H1 (cell line): Measurements from ENCODE around the gene ADD2. TPM values are rescaled to one million over a fixed set of nuclear protein-coding genes. Genes with fewer than 3 reads are reported as not detected.

Source experiments
- CTCF ChIA-PET: fragments of 300-600 bp; sonication (Branson Sonifier 250); formaldehyde crosslinking; loops from one replicate; lab custom pipeline; 2021; ENCODE audit not compliant: partially characterized antibody; lab: Charles Lee
- POLR2A ChIA-PET: fragments of 300-600 bp; sonication (Branson Sonifier 250); formaldehyde crosslinking; loops from one replicate; lab custom pipeline; 2021; ENCODE audit warnings: inconsistent platforms; ENCODE audit not compliant: partially characterized antibody; lab: Charles Lee
- DNase-seq, 2 experiments: peaks; one replicate each; pipeline versions ENCODE4 v3.0.0 to v3.0.0-alpha.2; 2010 to 2022; ENCODE audit warnings: low spot score in 2 of 2, low read depth in 1 of 2, mixed read lengths in 1 of 2
- FAIRE-seq: peaks from 2 replicates; lab custom pipeline; 2011; peaks lifted over from hg19 to GRCh38; lab: Jason Lieb, UNC
- H2AFZ ChIP-seq: 2 replicates; pipeline ENCODE4 v1.8.1; 2012; ENCODE audit warnings: low read length, inconsistent platforms
- H2AK5ac ChIP-seq: 2 replicates; pipeline ENCODE4 v1.6.1; 2013; ENCODE audit warnings: low read depth, low read length
- H2BK120ac ChIP-seq: replicated peaks from 2 replicates; pipeline ENCODE3; 2013; ENCODE audit warnings: low read depth, low read length, inconsistent platforms
- H2BK12ac ChIP-seq: 2 replicates; pipeline ENCODE4 v1.6.1; 2013; ENCODE audit warnings: low read depth, low read length
- H2BK15ac ChIP-seq: 2 replicates; pipeline ENCODE4 v1.6.1; 2013; ENCODE audit warnings: low read length
- H2BK20ac ChIP-seq: 2 replicates; pipeline ENCODE4 v1.6.1; 2013; ENCODE audit warnings: low read length
- H2BK5ac ChIP-seq: 2 replicates; pipeline ENCODE4 v1.6.1; 2013; ENCODE audit warnings: low read depth, low read length
- H3K14ac ChIP-seq: 2 replicates; pipeline ENCODE4 v1.6.1; 2013; ENCODE audit warnings: inconsistent platforms; ENCODE audit not compliant: insufficient read length
- H3K18ac ChIP-seq: 2 replicates; pipeline ENCODE4 v1.6.1; 2013; ENCODE audit warnings: low read length; ENCODE audit errors: extremely low read depth
- H3K23ac ChIP-seq: 2 replicates; pipeline ENCODE4 v1.6.1; 2013; ENCODE audit warnings: inconsistent platforms; ENCODE audit not compliant: insufficient read length
- H3K23me2 ChIP-seq: 2 replicates; pipeline ENCODE4 v1.6.1; 2013; ENCODE audit warnings: low read depth, low read length
- H3K27ac ChIP-seq: 2 replicates; pipeline ENCODE4 v1.6.1; 2011; ENCODE audit warnings: low read depth, low read length, inconsistent platforms
- H3K27me3 ChIP-seq, 4 experiments: replicated peaks in 1 of 4; 1 replicate in 1 of 4; 2 replicates in 3 of 4; pipeline versions ENCODE4 v1.6.1 to v1.8.1; 2011 to 2013; ENCODE audit warnings: low read length in 3 of 4, mild to moderate bottlenecking in 3 of 4, inconsistent platforms in 2 of 4, mixed read lengths in 2 of 4, moderate library complexity in 1 of 4; ENCODE audit not compliant: control insufficient read depth in 3 of 4, insufficient read depth in 3 of 4; ENCODE audit errors: extremely low read depth in 1 of 4
- H3K36me3 ChIP-seq, 4 experiments: 2 replicates each; pipeline versions ENCODE4 v1.6.1 to v1.8.1; 2011 to 2013; ENCODE audit warnings: mild to moderate bottlenecking in 4 of 4, low read length in 3 of 4, moderate library complexity in 2 of 4, control low read depth in 1 of 4, inconsistent platforms in 1 of 4; ENCODE audit not compliant: insufficient read depth in 4 of 4, control insufficient read depth in 2 of 4
- H3K4ac ChIP-seq: replicated peaks from 2 replicates; pipeline ENCODE3; 2013; ENCODE audit warnings: low read length, low read depth, mixed read lengths, inconsistent platforms; ENCODE audit not compliant: insufficient read length
- H3K4me1 ChIP-seq, 4 experiments: replicated peaks in 1 of 4; 1 replicate in 1 of 4; 2 replicates in 3 of 4; pipeline versions ENCODE4 v1.6.1 to v1.8.1; 2011 to 2013; ENCODE audit warnings: low read length in 3 of 4, inconsistent platforms in 2 of 4, mixed read lengths in 1 of 4; ENCODE audit not compliant: insufficient read depth in 4 of 4, control insufficient read depth in 3 of 4
- H3K4me2 ChIP-seq, 2 experiments: 2 replicates each; pipeline versions ENCODE4 v1.6.1 to v1.8.1; 2011 to 2013; ENCODE audit warnings: low read depth in 2 of 2, low read length in 2 of 2, control low read depth in 1 of 2, inconsistent platforms in 1 of 2, mild to moderate bottlenecking in 1 of 2; ENCODE audit not compliant: insufficient read depth in 1 of 2
- H3K4me3 ChIP-seq, 4 experiments: fragments of 200-600, 300-600 bp in 1 of 4; sonication (generic), shearing (Covaris generic), sonication (Bioruptor Twin) in 1 of 4; 2 replicates each; pipeline versions ENCODE4 v1.5.1 to v1.8.1; 2011 to 2016; ENCODE audit warnings: low read length in 4 of 4, low read depth in 3 of 4, control low read depth in 2 of 4, inconsistent platforms in 2 of 4, mild to moderate bottlenecking in 2 of 4, mixed read lengths in 1 of 4, moderate library complexity in 1 of 4; ENCODE audit not compliant: insufficient read depth in 2 of 4; ENCODE audit errors: extremely low read depth in 1 of 4
- H3K56ac ChIP-seq: replicated peaks from 2 replicates; pipeline ENCODE3; 2013; ENCODE audit warnings: low read depth, mild to moderate bottlenecking, mixed read lengths, low read length, inconsistent platforms; ENCODE audit not compliant: insufficient read length
- H3K79me1 ChIP-seq: 2 replicates; pipeline ENCODE4 v1.6.1; 2013; ENCODE audit warnings: low read depth, low read length, control low read depth
- H3K79me2 ChIP-seq, 2 experiments: 2 replicates each; pipeline versions ENCODE4 v1.6.1 to v1.8.1; 2012 to 2013; ENCODE audit warnings: low read length in 2 of 2, mild to moderate bottlenecking in 2 of 2, inconsistent platforms in 1 of 2; ENCODE audit not compliant: insufficient read depth in 2 of 2, control insufficient read depth in 1 of 2
- H3K9ac ChIP-seq, 4 experiments: replicated peaks in 1 of 4; 1 replicate in 1 of 4; 2 replicates in 3 of 4; pipeline versions ENCODE4 v1.6.1 to v1.8.1; 2011 to 2013; ENCODE audit warnings: low read depth in 3 of 4, low read length in 3 of 4, control low read depth in 2 of 4, mild to moderate bottlenecking in 2 of 4, moderate library complexity in 2 of 4, inconsistent platforms in 1 of 4; ENCODE audit errors: extremely low read depth in 1 of 4
- H3K9me3 ChIP-seq, 2 experiments: 2 replicates each; pipeline versions ENCODE4 v1.6.1 to v1.8.1; 2012 to 2013; ENCODE audit warnings: mild to moderate bottlenecking in 2 of 2, moderate library complexity in 2 of 2, control low read depth in 1 of 2, inconsistent platforms in 1 of 2, low read depth in 1 of 2, low read length in 1 of 2, mixed read lengths in 1 of 2; ENCODE audit not compliant: insufficient read depth in 2 of 2
- H4K20me1 ChIP-seq, 2 experiments: replicated peaks in 1 of 2; 2 replicates each; pipeline versions ENCODE3 to v1.8.1; 2011 to 2013; ENCODE audit warnings: inconsistent platforms in 2 of 2, low read length in 2 of 2, mild to moderate bottlenecking in 1 of 2; ENCODE audit not compliant: insufficient read depth in 2 of 2, control insufficient read depth in 1 of 2
- H4K5ac ChIP-seq: 2 replicates; pipeline ENCODE4 v1.6.1; 2013; ENCODE audit warnings: low read length, low read depth, mixed read lengths, inconsistent platforms; ENCODE audit not compliant: insufficient read length
- H4K8ac ChIP-seq: 2 replicates; pipeline ENCODE4 v1.8.0; 2013; ENCODE audit warnings: mild to moderate bottlenecking, moderate library complexity, low read length, inconsistent platforms; ENCODE audit not compliant: insufficient read depth; ENCODE audit errors: extremely low read depth
- H4K91ac ChIP-seq: replicated peaks from 2 replicates; pipeline ENCODE3; 2013; ENCODE audit warnings: low read length, mixed read lengths, inconsistent platforms; ENCODE audit not compliant: insufficient read length
- ASH2L ChIP-seq: fragments of 200-600, 300-600 bp; sonication (generic); IDR thresholded peaks from one replicate; pipeline ENCODE4 v1.7.1; 2017; ENCODE audit warnings: low read length
- CHD1 ChIP-seq: IDR thresholded peaks from 2 replicates; pipeline ENCODE4 v1.6.1; 2012; ENCODE audit warnings: low read depth, low read length, improper control_type of control experiment
- CREB1 ChIP-seq: IDR thresholded peaks from 2 replicates; pipeline ENCODE4 v1.6.1; 2012; ENCODE audit warnings: inconsistent platforms
- MAFK ChIP-seq: IDR thresholded peaks from 2 replicates; pipeline ENCODE4 v1.6.1; 2012; ENCODE audit warnings: low read depth, mild to moderate bottlenecking, improper control_type of control experiment, low read length
- NANOG ChIP-seq: IDR thresholded peaks from 2 replicates; pipeline ENCODE4 v1.6.1; 2011; ENCODE audit warnings: low read length, low read depth, mild to moderate bottlenecking, inconsistent platforms; ENCODE audit not compliant: insufficient read depth, poor library complexity, severe bottlenecking
- POLR2A ChIP-seq, 2 experiments: IDR thresholded peaks; 1 replicate in 1 of 2; 2 replicates in 1 of 2; pipeline ENCODE4 v1.6.1; 2011; ENCODE audit warnings: low read depth in 2 of 2, low read length in 2 of 2, mild to moderate bottlenecking in 2 of 2; ENCODE audit errors: control extremely low read depth in 1 of 2
- SP1 ChIP-seq: IDR thresholded peaks from 2 replicates; pipeline ENCODE4 v1.6.1; 2011; ENCODE audit warnings: low read depth, low read length
- WGBS, 2 experiments: shearing (Covaris generic) in 1 of 2; methylation state at CpG; one replicate each; pipeline versions ENCODE4 v1.1.6 to v1.1.7; 2013 to 2015; ENCODE audit warnings: low lambda C conversion rate in 2 of 2, mixed read lengths in 2 of 2, inconsistent platforms in 1 of 2, low coverage in 1 of 2, missing lambda C conversion rate in 1 of 2; ENCODE audit not compliant: insufficient replicate concordance in 2 of 2, insufficient coverage in 1 of 2, insufficient read length in 1 of 2; ENCODE audit errors: extremely low coverage in 1 of 2, missing lambda C conversion rate in 1 of 2; 5-methylcytosine and 5-hydroxymethylcytosine counted together
- polyA plus RNA-seq, 7 experiments: library from polyadenylated mRNA; depleted of rRNA in 3 of 7; stranded (reverse) in 5 of 7; unstranded in 2 of 7; fragments of >200 nt in 5 of 7; fragments of 200-250 nt in 2 of 7; gene quantifications; 1 replicate in 5 of 7; 2 replicates in 1 of 7; 4 replicates in 1 of 7; pipeline versions ENCODE4 v1.2.1 to v1.2.3, GENCODE V29; 2011 to 2013; ENCODE audit warnings: missing spikeins in 2 of 7, mixed read lengths in 2 of 7
- total RNA-seq: library from RNA; stranded (reverse); fragmentation: NEBNext Ultra II Directional; extraction: Animal tissue kit (Norgen Biotek cat#: 25700); gene quantifications from 2 replicates; pipeline ENCODE4 v1.2.1, GENCODE V29; 2021

Gene ADD2
- total and polyA plus RNA-seq, 2 of the 8 experiments (the other 6 are each of a cell fraction or from before 2014, with no cell fraction given), result 58.5 to 170 TPM

DNA sequence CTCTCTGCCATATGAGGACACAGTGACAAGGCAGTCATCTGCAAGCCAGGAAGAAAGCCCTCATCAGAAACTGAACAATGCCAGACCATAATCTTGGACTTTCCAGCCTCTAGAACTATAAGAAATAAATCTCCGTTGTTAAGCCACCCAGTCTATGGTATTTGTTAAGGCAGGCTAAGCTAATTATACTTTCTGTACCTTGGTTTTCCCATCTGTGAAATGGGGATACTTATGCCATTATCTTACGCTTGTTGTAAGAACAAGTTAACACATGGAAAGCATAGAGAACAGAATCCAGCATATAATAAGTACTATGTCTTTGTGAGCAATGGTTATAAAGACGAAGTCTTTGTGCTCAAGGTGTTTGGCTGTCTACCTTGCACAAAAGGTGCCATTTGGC, 8.3 kb upstream of the ADD2 start:
- WGBS, 2 experiments, result 79% methylated on average over 3 of the region's 3 CpGs; no CpG with 5 or more reads in 1 of the 2 experiments

More for the DNA sequence above, 8.3 kb upstream of the ADD2 start:
- no peak overlapping the region for H3K18ac ChIP-seq
- no peak overlapping the region for H3K4me3 ChIP-seq
- no peaks in the 10 kb centered on the region; a peak in 3 of 7 replicates for H3K27me3 ChIP-seq
- no peaks in the 10 kb centered on the region for H3K79me1 ChIP-seq
- TF ChIP-seq ASH2L (no peak), CREB1 (no peak), CHD1 (no peak), SP1 (no peak), POLR2A (IDR thresholded peaks at IDR 0.05; ENCODE audit: control extremely low read depth in 1 of 2, low read depth in 2 of 2, low read length in 2 of 2) (no peak), NANOG (no peak), MAFK (no peak)
- no peak overlapping the region for H2BK120ac ChIP-seq
- peaks cover 0 to 1% (median 0%) of the 10 kb centered on the region in 4 experiments; a peak in 1 of 7 replicates for H3K4me1 ChIP-seq
- no peak overlapping the region for H3K9ac ChIP-seq
- no peaks in the 10 kb centered on the region for H3K36me3 ChIP-seq
- H4K8ac ChIP-seq, result no peak overlapping the region
- H3K9me3 ChIP-seq, result no peaks in the 10 kb centered on the region
- no peak overlapping the region for H3K4me2 ChIP-seq
- ChIA-PET POLR2A (interaction anchor here (0.7 kb wide), 1 partner anchor 8 kb away, joined by 3 read pairs; the partner anchor contains the start of gene ADD2), CTCF (interaction anchor here (0.8 to 2.7 kb wide), 6 partner anchors 9 to 90 kb away, joined by 3 to 17 read pairs (median 4); partner anchors contain the start of gene FIGLA)
- no peak overlapping the region for H2BK15ac ChIP-seq
- H3K4ac ChIP-seq, result no peak overlapping the region
- no peak overlapping the region for H3K56ac ChIP-seq
- H3K27ac ChIP-seq, result no peak overlapping the region
- DNase-seq (no peak), FAIRE-seq (no peak)
- no peak overlapping the region for H2AFZ ChIP-seq
- no peak overlapping the region for H3K23ac ChIP-seq
- H4K5ac ChIP-seq, result no peak overlapping the region
- H2BK5ac ChIP-seq, result no peak overlapping the region
- H4K20me1 ChIP-seq, result no peaks in the 10 kb centered on the region
- no peaks in the 10 kb centered on the region for H3K79me2 ChIP-seq
- H2BK20ac ChIP-seq, result no peak overlapping the region
- no peak overlapping the region for H3K14ac ChIP-seq
- H4K91ac ChIP-seq, result no peak overlapping the region
- no peak overlapping the region for H2AK5ac ChIP-seq
- no peak overlapping the region for H2BK12ac ChIP-seq
- no peaks in the 10 kb centered on the region for H3K23me2 ChIP-seq
